SJSA1 (cell line): Measurements from ENCODE around the gene MAST4. TPM values are rescaled to one million over a fixed set of nuclear protein-coding genes. Genes with fewer than 3 reads are reported as not detected.

Source experiments
- DNase-seq, 2 experiments: peaks; one replicate each; pipeline ENCODE4 v3.0.0-alpha.2; 2015 to 2020; ENCODE audit warnings: low spot score in 2 of 2, low read depth in 1 of 2
- H3K27ac ChIP-seq: fragments of 250-450 bp; sonication (Bioruptor Pico); 2 replicates; pipeline ENCODE4 v1.5.1; 2020; ENCODE audit warnings: mild to moderate bottlenecking, moderate library complexity
- H3K27me3 ChIP-seq: fragments of 250-450 bp; sonication (Bioruptor Pico); replicated peaks from 2 replicates; pipeline ENCODE4 v1.5.1; 2020; ENCODE audit warnings: mild to moderate bottlenecking, moderate library complexity
- H3K36me3 ChIP-seq: fragments of 250-450 bp; sonication (Bioruptor Pico); 2 replicates; pipeline ENCODE4 v1.5.1; 2020; ENCODE audit warnings: mild to moderate bottlenecking
- H3K4me1 ChIP-seq: fragments of 250-450 bp; sonication (Bioruptor Pico); replicated peaks from 2 replicates; pipeline ENCODE4 v1.6.1; 2021; ENCODE audit warnings: mild to moderate bottlenecking
- H3K4me3 ChIP-seq: fragments of 250-450 bp; sonication (Bioruptor Pico); 2 replicates; pipeline ENCODE4 v1.5.1; 2020; ENCODE audit warnings: mild to moderate bottlenecking
- H3K9me3 ChIP-seq: fragments of 250-450 bp; sonication (Bioruptor Pico); replicated peaks from 2 replicates; pipeline ENCODE4 v1.5.1; 2020; ENCODE audit warnings: mild to moderate bottlenecking
- total RNA-seq: library from RNA; depleted of rRNA; stranded (reverse); fragments of >200 nt; shearing (Covaris generic); gene quantifications from 2 replicates; pipeline ENCODE4 v1.2.3, GENCODE V29; 2014

MAST4 gene
- total RNA-seq, 1 experiment from 2014 or later = 2.3 TPM

- no peak for DNase-seq
- no peaks in the 10 kb centered on the region for H3K9me3 ChIP-seq
- H3K27ac ChIP-seq = no peak overlapping the region
- no peaks in the 10 kb centered on the region for H3K36me3 ChIP-seq
- H3K27me3 ChIP-seq = no peaks in the 10 kb centered on the region
- H3K4me3 ChIP-seq = no peak overlapping the region
- peaks cover 13% of the 10 kb centered on the region for H3K4me1 ChIP-seq
These were observed 618.7 kb downstream of the MAST4 start for GRCh38 chr5:67214707-67215447.

- Histone ChIP-seq H3K4me3 (peak overlapping the region; percentile 3; the same call in 1 of the 2 replicates), H3K36me3 (no peaks in the 10 kb centered on the region), H3K27ac (0 out of 2 replicates have a peak overlapping the region, but pooled peaks have one; percentile 23), H3K4me1 (peaks cover 13% of the 10 kb centered on the region), H3K27me3 (no peaks in the 10 kb centered on the region), H3K9me3 (no peaks in the 10 kb centered on the region)
- peak; percentile 31 to 51 for DNase-seq
These were observed 619.6 kb downstream of the MAST4 start for GRCh38 chr5:67215519-67216471.

GRCh38 chr5:67216564-67216963, 620.4 kb downstream of the MAST4 start:
- no peaks in the 10 kb centered on the region for H3K36me3 ChIP-seq
- DNase-seq = no peak
- H3K4me3 ChIP-seq = no peak overlapping the region
- H3K9me3 ChIP-seq = no peaks in the 10 kb centered on the region
- H3K27me3 ChIP-seq = no peaks in the 10 kb centered on the region
- H3K4me1 ChIP-seq = peaks cover 13% of the 10 kb centered on the region
- H3K27ac ChIP-seq = no peak overlapping the region
